ENCODE data around the gene VCX3B. TPM values are rescaled to one million over a fixed set of nuclear protein-coding genes. Genes with fewer than 3 reads are reported as not detected.
"Not testable (repeated sequence)": the region's sequence is repeated elsewhere in the genome, so short reads cannot be mapped to it uniquely, and the experiment has no call there.

The VCX3B gene
- total RNA-seq = not detected
- under 1 TPM in 1 of 2 donors, not detected in 1; 0.68 TPM for polyA plus RNA-seq

DNA sequence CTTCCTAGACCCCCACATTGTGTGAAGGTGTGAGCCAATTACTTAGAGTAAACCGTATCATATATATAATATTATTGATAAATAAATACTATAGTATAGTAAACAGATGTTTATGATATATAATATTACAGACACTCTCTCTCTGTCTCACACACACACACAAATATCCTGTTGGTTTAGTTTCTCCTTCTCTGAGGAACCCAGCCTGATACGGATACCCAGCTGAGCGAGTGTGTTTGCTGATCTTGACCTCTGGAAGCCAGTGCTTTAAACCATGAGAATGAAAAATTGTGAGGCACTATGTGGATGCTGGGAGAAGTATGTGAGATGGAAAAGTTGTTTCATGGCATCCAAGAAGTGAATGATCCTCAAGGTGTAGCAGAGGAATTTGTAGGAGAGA is at the start of gene VCX3B:
Gene VCX3B (plus strand): TSS at position 301 of the 400 bp plus-strand sequence. CDS start 621 bp downstream, outside the sequence.
- FAIRE-seq = peak; percentile 95
- H3K4me3 ChIP-seq; ATAC-seq; H3K36me3 ChIP-seq; intact Hi-C loops (cut with DNase I); H3K27ac ChIP-seq; H3K9me3 ChIP-seq; H3K27me3 ChIP-seq; H3K4me1 ChIP-seq; DNase-seq: not testable (repeated sequence)
- WGBS, 2 donors = 77 to 86% methylated on average over 2 to 3 of the region's 3 CpGs

DNA sequence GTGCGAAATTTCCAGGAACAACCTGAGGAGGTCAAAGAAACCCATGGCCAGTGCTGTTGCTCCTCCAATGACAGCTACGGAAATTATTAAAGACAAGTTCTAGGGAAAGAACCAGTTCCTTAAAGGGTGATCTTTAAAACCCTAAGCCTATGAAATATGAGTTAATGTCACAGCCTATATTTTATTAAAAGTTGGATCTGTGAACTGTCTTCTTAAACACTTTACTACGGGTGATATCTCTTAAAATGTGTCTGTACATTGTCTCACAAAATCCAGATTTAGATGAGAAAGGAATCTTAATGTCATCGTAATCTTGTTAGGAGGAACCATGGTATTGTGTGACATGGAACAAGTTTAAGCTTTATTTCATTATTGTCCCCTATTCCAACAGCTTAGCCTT is 46.3 kb upstream of the VCX3B start:
- DNase-seq (no peak), FAIRE-seq (no peak)
- H3K27me3 ChIP-seq = no peaks in the 10 kb centered on the region

DNA sequence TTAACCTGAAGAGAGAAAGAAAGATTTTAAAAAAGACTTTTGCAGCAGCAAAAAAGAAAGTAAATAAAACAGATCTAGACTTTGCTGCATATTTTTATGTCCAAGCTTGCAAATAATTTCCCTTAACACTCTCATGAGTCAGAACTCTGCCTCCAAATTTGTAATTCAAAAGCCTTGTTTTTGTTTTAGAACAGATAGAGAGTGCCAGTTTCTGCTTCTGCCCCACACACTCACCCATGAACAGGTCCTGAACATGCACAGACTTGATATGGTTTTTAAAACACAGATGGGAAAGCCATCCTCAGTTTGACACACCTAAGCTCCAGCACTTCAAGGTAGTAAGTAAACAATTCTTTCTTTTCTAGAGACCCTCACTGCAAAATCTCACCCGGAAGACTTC is 39.7 kb upstream of the VCX3B start:
- Histone ChIP-seq H3K36me3 (no peaks in the 10 kb centered on the region), H3K4me1 (no peaks in the 10 kb centered on the region), H3K27me3 (no peaks in the 10 kb centered on the region), H3K9me3 (no peaks in the 10 kb centered on the region), H3K4me3 (no peak overlapping the region), H3K27ac (no peak overlapping the region)
- intact Hi-C loops (cut with DNase I) = no loop called here
- TF ChIP-seq, protein P1, sequence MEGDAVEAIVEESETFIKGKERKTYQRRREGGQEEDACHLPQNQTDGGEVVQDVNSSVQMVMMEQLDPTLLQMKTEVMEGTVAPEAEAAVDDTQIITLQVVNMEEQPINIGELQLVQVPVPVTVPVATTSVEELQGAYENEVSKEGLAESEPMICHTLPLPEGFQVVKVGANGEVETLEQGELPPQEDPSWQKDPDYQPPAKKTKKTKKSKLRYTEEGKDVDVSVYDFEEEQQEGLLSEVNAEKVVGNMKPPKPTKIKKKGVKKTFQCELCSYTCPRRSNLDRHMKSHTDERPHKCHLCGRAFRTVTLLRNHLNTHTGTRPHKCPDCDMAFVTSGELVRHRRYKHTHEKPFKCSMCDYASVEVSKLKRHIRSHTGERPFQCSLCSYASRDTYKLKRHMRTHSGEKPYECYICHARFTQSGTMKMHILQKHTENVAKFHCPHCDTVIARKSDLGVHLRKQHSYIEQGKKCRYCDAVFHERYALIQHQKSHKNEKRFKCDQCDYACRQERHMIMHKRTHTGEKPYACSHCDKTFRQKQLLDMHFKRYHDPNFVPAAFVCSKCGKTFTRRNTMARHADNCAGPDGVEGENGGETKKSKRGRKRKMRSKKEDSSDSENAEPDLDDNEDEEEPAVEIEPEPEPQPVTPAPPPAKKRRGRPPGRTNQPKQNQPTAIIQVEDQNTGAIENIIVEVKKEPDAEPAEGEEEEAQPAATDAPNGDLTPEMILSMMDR (IDR thresholded peaks at IDR 0.05) = no peak
- DNase-seq (no peak), FAIRE-seq (no peak), ATAC-seq (no peak)
- 36 to 40% methylated on average over 1 of the region's 1 CpG for WGBS, 2 donors

More for the DNA sequence above, 46.3 kb upstream of the VCX3B start:
- Histone ChIP-seq H3K4me1 (no peaks in the 10 kb centered on the region), H3K27ac (no peak overlapping the region), H3K36me3 (no peaks in the 10 kb centered on the region), H3K4me3 (no peak overlapping the region), H3K9me3 (no peaks in the 10 kb centered on the region)
- ATAC-seq = no peak
- TF ChIP-seq, protein P1 (IDR thresholded peaks at IDR 0.05) = no peak
- intact Hi-C loops (cut with DNase I) = no loop called here
- WGBS, 2 donors = 79 to 82% methylated on average over 4 of the region's 4 CpGs

DNA sequence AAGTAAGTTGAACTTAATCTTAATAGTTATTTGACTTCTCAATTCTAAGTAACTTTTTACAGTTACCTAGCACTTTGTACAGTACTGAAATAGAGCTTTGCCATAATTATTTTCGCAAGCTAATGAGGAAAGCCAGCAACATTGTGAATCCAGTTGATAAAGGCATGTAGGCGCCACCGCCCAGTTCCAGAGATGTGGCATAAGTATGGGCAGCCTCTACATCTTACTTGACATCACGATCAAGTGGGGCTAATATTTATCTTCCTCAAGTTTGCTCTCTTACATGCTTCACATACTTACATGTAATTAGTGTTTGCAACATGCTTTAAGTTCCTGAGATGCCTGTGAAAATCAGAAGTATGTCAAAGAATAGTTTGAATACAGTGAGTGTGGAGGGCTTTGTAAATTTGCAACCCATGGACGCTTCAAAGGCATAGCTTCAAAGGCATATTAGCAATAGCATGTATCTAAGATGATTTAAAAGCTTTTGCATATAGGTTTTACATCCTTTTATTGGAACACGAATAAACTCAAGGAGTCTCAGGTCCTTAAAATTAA is 34.9 kb upstream of the VCX3B start:
- intact Hi-C loops (cut with DNase I) = no loop called here
- 65 to 67% methylated on average over 6 of the region's 6 CpGs for WGBS, 2 donors
- FAIRE-seq = no peak

DNA sequence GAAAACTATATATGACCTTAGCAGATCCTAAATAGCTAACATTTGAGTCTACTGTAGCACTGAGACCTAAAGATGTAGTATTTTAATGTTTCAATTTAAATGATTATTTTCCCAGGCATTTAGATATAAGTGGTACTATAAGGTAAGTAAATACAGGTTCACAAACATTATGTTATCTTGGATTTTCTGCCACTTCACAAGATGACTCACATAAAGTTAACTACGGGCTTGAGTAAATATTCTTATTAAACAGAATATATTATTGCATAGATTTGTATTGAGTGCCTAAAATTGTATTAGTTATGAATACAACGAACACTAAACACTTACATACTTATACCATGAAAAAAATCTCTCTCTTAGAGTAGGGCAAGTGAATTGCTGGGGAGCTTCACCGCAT is 34.2 kb upstream of the VCX3B start:
- no peak overlapping the region for H3K27ac ChIP-seq
- no peaks in the 10 kb centered on the region for H3K9me3 ChIP-seq
- FAIRE-seq (no peak), ATAC-seq (no peak), DNase-seq (no peak)
- TF ChIP-seq, protein P1 (IDR thresholded peaks at IDR 0.05) = no peak
- no peak overlapping the region for H3K4me3 ChIP-seq
- H3K36me3 ChIP-seq = no peaks in the 10 kb centered on the region
- peaks cover 0 to 4% (median 0%) of the 10 kb centered on the region in 4 donors for H3K27me3 ChIP-seq
- H3K4me1 ChIP-seq = no peaks in the 10 kb centered on the region
- 49 to 54% methylated on average over 3 of the region's 3 CpGs for WGBS, 2 donors
- intact Hi-C loops (cut with DNase I) = no loop called here

More for the DNA sequence above, 34.9 kb upstream of the VCX3B start:
- H3K4me1 ChIP-seq = no peaks in the 10 kb centered on the region
- peaks cover 0 to 4% (median 0%) of the 10 kb centered on the region in 4 donors for H3K27me3 ChIP-seq
- H3K36me3 ChIP-seq = no peaks in the 10 kb centered on the region
- no peaks in the 10 kb centered on the region for H3K9me3 ChIP-seq
- H3K27ac ChIP-seq = no peak overlapping the region
- TF ChIP-seq, protein P1 (IDR thresholded peaks at IDR 0.05) = no peak
- no peak overlapping the region for H3K4me3 ChIP-seq
- ATAC-seq = no peak
- no peak for DNase-seq

Measured in pancreas (tissue), 10 donors.